IMR-90 (cell line): ENCODE results near the gene NELL1. TPM values are rescaled to one million over a fixed set of nuclear protein-coding genes. Genes with fewer than 3 reads are reported as not detected.

Source experiments
- ATAC-seq: fragments of 200-7000 bp; cut with Tn5 transposase; 2 replicates; pipeline ENCODE4 v1.9.1; 2020; ENCODE audit warnings: low read depth, mild to moderate bottlenecking, moderate library complexity
- BruUV-seq: library from RNA; stranded (reverse); fragments of 400-500 nt; replicated peaks from 2 replicates; lab custom pipeline; 2021; lab: Mats Ljungman, UMichigan
- CTCF ChIA-PET: fragments of 300-600 bp; formaldehyde crosslinking; extraction: SDS; loops from one replicate; lab custom pipeline; 2021; ENCODE audit warnings: antibody characterized with exemption; lab: Yijun Ruan, JAX
- POLR2A ChIA-PET: fragments of 300-600 bp; sonication (Branson Sonifier 250); formaldehyde crosslinking; loops from one replicate; lab custom pipeline; 2022; ENCODE audit warnings: antibody characterized with exemption; ENCODE audit not compliant: unreplicated experiment; lab: Charles Lee
- DNase-seq: peaks from one replicate; pipeline ENCODE4 v3.0.0; 2013
- H2AFZ ChIP-seq: replicated peaks from 2 replicates; pipeline ENCODE3; 2013; ENCODE audit warnings: low read length, mild to moderate bottlenecking; ENCODE audit not compliant: poor library complexity
- H2AK5ac ChIP-seq: 2 replicates; pipeline ENCODE4 v1.6.1; 2013; ENCODE audit warnings: low read depth, low read length, inconsistent platforms
- H2AK9ac ChIP-seq: replicated peaks from 2 replicates; pipeline ENCODE3; 2013; ENCODE audit warnings: mild to moderate bottlenecking, low read depth, low read length, moderate library complexity; ENCODE audit not compliant: poor library complexity
- H2BK120ac ChIP-seq: 2 replicates; pipeline ENCODE4 v1.6.1; 2013; ENCODE audit warnings: low read depth, low read length, inconsistent platforms
- H2BK15ac ChIP-seq: 3 replicates; pipeline ENCODE4 v1.6.1; 2013; ENCODE audit warnings: low read depth, low read length, inconsistent platforms
- H2BK20ac ChIP-seq: 2 replicates; pipeline ENCODE4 v1.6.1; 2013; ENCODE audit warnings: low read depth, mild to moderate bottlenecking, inconsistent platforms, low read length, moderate library complexity
- H2BK5ac ChIP-seq: 2 replicates; pipeline ENCODE4 v1.6.1; 2013; ENCODE audit warnings: mild to moderate bottlenecking, low read depth, low read length, inconsistent platforms; ENCODE audit not compliant: poor library complexity, severe bottlenecking
- H3K14ac ChIP-seq: replicated peaks from 2 replicates; pipeline ENCODE4 v1.6.1; 2013; ENCODE audit warnings: low read depth, low read length, inconsistent platforms
- H3K18ac ChIP-seq: 2 replicates; pipeline ENCODE4 v1.6.1; 2013; ENCODE audit warnings: low read depth, low read length, control low read depth
- H3K23ac ChIP-seq: 2 replicates; pipeline ENCODE4 v1.6.1; 2013; ENCODE audit warnings: low read depth, low read length, inconsistent platforms
- H3K27ac ChIP-seq: 2 replicates; pipeline ENCODE4 v1.5.1; 2013; ENCODE audit warnings: mild to moderate bottlenecking, control low read depth, low read length; ENCODE audit not compliant: insufficient read depth
- H3K27me3 ChIP-seq: 2 replicates; pipeline ENCODE4 v1.6.1; 2013; ENCODE audit warnings: low read length; ENCODE audit not compliant: control insufficient read depth, insufficient read depth
- H3K36me3 ChIP-seq: 2 replicates; pipeline ENCODE4 v1.6.1; 2013; ENCODE audit warnings: low read length, mixed read lengths; ENCODE audit not compliant: control insufficient read depth, insufficient read depth
- H3K4ac ChIP-seq: 2 replicates; pipeline ENCODE4 v1.6.1; 2013; ENCODE audit warnings: low read depth, low read length, inconsistent platforms
- H3K4me1 ChIP-seq: 2 replicates; pipeline ENCODE4 v1.6.1; 2013; ENCODE audit warnings: low read length, mixed read lengths; ENCODE audit not compliant: control insufficient read depth, insufficient read depth
- H3K4me2 ChIP-seq: 2 replicates; pipeline ENCODE4 v1.6.1; 2013; ENCODE audit warnings: low read depth, mild to moderate bottlenecking, control low read depth, low read length, moderate library complexity
- H3K4me3 ChIP-seq: 2 replicates; pipeline ENCODE4 v1.5.1; 2013; ENCODE audit warnings: low read depth, mild to moderate bottlenecking, control low read depth, low read length, moderate library complexity; ENCODE audit not compliant: insufficient read depth
- H3K56ac ChIP-seq: 2 replicates; pipeline ENCODE4 v1.6.1; 2013; ENCODE audit warnings: low read length, inconsistent platforms; ENCODE audit not compliant: insufficient read depth; ENCODE audit errors: extremely low read depth
- H3K79me1 ChIP-seq, 2 experiments: 2 replicates each; pipeline ENCODE4 v1.6.1; 2013; ENCODE audit warnings: low read length in 2 of 2, inconsistent platforms in 1 of 2, low read depth in 1 of 2
- H3K9ac ChIP-seq: 2 replicates; pipeline ENCODE4 v1.6.1; 2013; ENCODE audit warnings: low read depth, low read length, control low read depth
- H3K9me1 ChIP-seq: 2 replicates; pipeline ENCODE4 v1.6.1; 2013; ENCODE audit warnings: low read length, inconsistent platforms; ENCODE audit not compliant: insufficient read depth
- H3K9me3 ChIP-seq: 2 replicates; pipeline ENCODE4 v1.6.1; 2013; ENCODE audit warnings: low read length; ENCODE audit not compliant: control insufficient read depth, insufficient read depth
- H4K20me1 ChIP-seq: 2 replicates; pipeline ENCODE4 v1.6.1; 2013; ENCODE audit warnings: low read length, inconsistent platforms; ENCODE audit not compliant: insufficient read depth
- H4K5ac ChIP-seq: 2 replicates; pipeline ENCODE4 v1.6.1; 2013; ENCODE audit warnings: mild to moderate bottlenecking, low read depth, low read length, control low read depth
- H4K8ac ChIP-seq, 2 experiments: 2 replicates each; pipeline ENCODE4 v1.6.1; 2013; ENCODE audit warnings: low read depth in 2 of 2, low read length in 2 of 2, control low read depth in 1 of 2, inconsistent platforms in 1 of 2
- H4K91ac ChIP-seq: 2 replicates; pipeline ENCODE4 v1.6.1; 2013; ENCODE audit warnings: low read depth, low read length, inconsistent platforms; ENCODE audit not compliant: insufficient read depth
- BHLHE40 ChIP-seq: fragments of 150-350 bp; IDR thresholded peaks from 2 replicates; pipeline ENCODE4 v1.6.1; 2016; ENCODE audit warnings: mild to moderate bottlenecking, low read depth, low read length
- CEBPB ChIP-seq: IDR thresholded peaks from 2 replicates; pipeline ENCODE4 v1.6.1; 2012; ENCODE audit warnings: low read depth, low read length, improper control_type of control experiment
- CHD1 ChIP-seq: IDR thresholded peaks from 2 replicates; pipeline ENCODE4 v1.6.1; 2012; ENCODE audit warnings: low read depth, low read length, improper control_type of control experiment
- CTCF ChIP-seq: conservative IDR thresholded peaks from 2 replicates; pipeline ENCODE4 v1.5.1; 2012; ENCODE audit warnings: mild to moderate bottlenecking, low read depth, low read length, improper control_type of control experiment
- ELK1 ChIP-seq: fragments of 150-350 bp; IDR thresholded peaks from 2 replicates; pipeline ENCODE4 v1.6.1; 2016; ENCODE audit warnings: low read depth, mild to moderate bottlenecking, low read length, moderate library complexity, borderline replicate concordance
- FOS ChIP-seq: fragments of 150-350 bp; IDR thresholded peaks from 2 replicates; pipeline ENCODE4 v1.6.1; 2016; ENCODE audit warnings: low read depth, low read length
- MAFK ChIP-seq: IDR thresholded peaks from 2 replicates; pipeline ENCODE4 v1.6.1; 2012; ENCODE audit warnings: low read depth, low read length, improper control_type of control experiment
- MAZ ChIP-seq: IDR thresholded peaks from 2 replicates; pipeline ENCODE4 v1.6.1; 2012; ENCODE audit warnings: low read depth, mild to moderate bottlenecking, low read length, improper control_type of control experiment, moderate library complexity, borderline replicate concordance
- MXI1 ChIP-seq: IDR thresholded peaks from 2 replicates; pipeline ENCODE4 v1.6.1; 2012; ENCODE audit warnings: low read depth, mild to moderate bottlenecking, low read length, moderate library complexity, borderline replicate concordance
- NFE2L2 ChIP-seq: fragments of 150-350 bp; IDR thresholded peaks from 2 replicates; pipeline ENCODE4 v1.6.1; 2016; ENCODE audit warnings: low read depth, mild to moderate bottlenecking, low read length
- POLR2A ChIP-seq: IDR thresholded peaks from 2 replicates; pipeline ENCODE4 v1.6.1; 2012; ENCODE audit warnings: mild to moderate bottlenecking, low read depth, low read length
- RAD21 ChIP-seq: IDR thresholded peaks from 2 replicates; pipeline ENCODE4 v1.6.1; 2012; ENCODE audit warnings: low read length, improper control_type of control experiment
- RCOR1 ChIP-seq: IDR thresholded peaks from 2 replicates; pipeline ENCODE4 v1.6.1; 2012; ENCODE audit warnings: mild to moderate bottlenecking, low read length, improper control_type of control experiment; ENCODE audit not compliant: insufficient replicate concordance
- RFX5 ChIP-seq: IDR thresholded peaks from 2 replicates; pipeline ENCODE4 v1.8.0; 2012; ENCODE audit warnings: low read depth, mild to moderate bottlenecking, low read length, moderate library complexity
- SMC3 ChIP-seq: fragments of 150-350 bp; IDR thresholded peaks from 2 replicates; pipeline ENCODE4 v1.6.1; 2016; ENCODE audit warnings: low read depth, mild to moderate bottlenecking, antibody characterized with exemption, low read length, moderate library complexity
- USF2 ChIP-seq: fragments of 150-350 bp; IDR thresholded peaks from 2 replicates; pipeline ENCODE4 v1.6.1; 2017; ENCODE audit warnings: mild to moderate bottlenecking, antibody characterized with exemption, low read length, low read depth
- WGBS, 2 experiments: methylation state at CpG; one replicate each; pipeline versions ENCODE4 v1.1.5 to v1.1.7; 2013; ENCODE audit warnings: missing lambda C conversion rate in 2 of 2; ENCODE audit not compliant: insufficient read length in 1 of 2; ENCODE audit errors: extremely low coverage in 2 of 2; 5-methylcytosine and 5-hydroxymethylcytosine counted together
- dilution Hi-C: fragments of 300-500 bp; cut with HindIII; formaldehyde crosslinking; loops from one replicate; pipeline ENCODE4 v1.14.3; 2018; ENCODE audit warnings: low sequenced_read_pairs; ENCODE audit not compliant: unreplicated experiment
- in situ Hi-C: fragments of 300-500 bp; cut with MboI; formaldehyde crosslinking; loops from 3 replicates; pipeline ENCODE4 v1.14.3; 2019; ENCODE audit warnings: low sequenced_read_pairs, inconsistent platforms, mixed read lengths
- intact Hi-C: fragments of 100-400 bp; cut with micrococcal nuclease; formaldehyde crosslinking; loops from 2 replicates; pipeline ENCODE4 v1.10.0; 2022
- polyA plus RNA-seq, 3 experiments: library from polyadenylated mRNA; depleted of rRNA; stranded (reverse); fragments of >200 nt; gene quantifications; 2 replicates each; pipeline ENCODE4 v1.2.3, GENCODE V29; 2012; ENCODE audit warnings: low replicate concordance in 1 of 3
- total RNA-seq: library from RNA; depleted of rRNA; stranded (reverse); fragments of >200 nt; gene quantifications from 2 replicates; pipeline ENCODE4 v1.2.3, GENCODE V29; 2012

The NELL1 gene
- total and polyA plus RNA-seq, 2 of the 4 experiments (the other 2 are of a cell fraction) = not detected

GRCh38 chr11:21414953-21415352 is 745.6 kb downstream of the NELL1 start:
- intact Hi-C loops = no loop called here
- Histone ChIP-seq H3K79me1 (no peaks in the 10 kb centered on the region), H3K9ac (no peak overlapping the region), H3K27ac (no peak overlapping the region), H2BK15ac (no peak overlapping the region), H3K4me2 (no peak overlapping the region), H3K4ac (no peak overlapping the region), H4K91ac (no peak overlapping the region), H3K9me3 (peaks cover 16% of the 10 kb centered on the region), H2AFZ (no peak overlapping the region), H3K4me3 (no peak overlapping the region), H4K8ac (no peak overlapping the region), H3K9me1 (no peaks in the 10 kb centered on the region), H2AK5ac (no peak overlapping the region), H4K20me1 (no peaks in the 10 kb centered on the region), H2AK9ac (no peak overlapping the region), H3K56ac (no peak overlapping the region), H2BK120ac (no peak overlapping the region), H3K4me1 (no peaks in the 10 kb centered on the region), H2BK5ac (no peak overlapping the region), H3K36me3 (no peaks in the 10 kb centered on the region), H3K14ac (no peak overlapping the region), H3K27me3 (no peaks in the 10 kb centered on the region), H2BK20ac (no peak overlapping the region), H3K23ac (no peak overlapping the region), H4K5ac (no peak overlapping the region), H3K18ac (no peak overlapping the region)
- BruUV-seq = no TSS peak
- TF ChIP-seq POLR2A (no peak), FOS (no peak), MAFK (no peak), NFE2L2 (no peak), CTCF (no peak), ELK1 (no peak), RCOR1 (no peak), USF2 (no peak), RAD21 (no peak), RFX5 (no peak), CHD1 (no peak), CEBPB (no peak), BHLHE40 (no peak), MXI1 (no peak), SMC3 (no peak), MAZ (no peak)
- dilution Hi-C loops = no loop called here
- ChIA-PET CTCF (no interaction called here), POLR2A (no interaction called here)
- no CpG with 5 or more reads among the region's 2 CpGs for WGBS, 2 experiments
- no peak for ATAC-seq
- DNase-seq = no peak
- in situ Hi-C loops = no loop called here
